ENCODE measurements around the gene DOCK4.

DOCK4 gene

GRCh38 chr7:112143582-112143981 is 62.6 kb downstream of the DOCK4 start:
- Histone ChIP-seq H4K20me1 (ENCODE audit: low read depth, low read length) (0 out of 2 replicates have a peak, but pooled peaks cover 5% of the 10 kb centered on the region), H3K9ac (ENCODE audit: low read length) (no peak overlapping the region), H3K36me3 (ENCODE audit: low read length) (no peaks in the 10 kb centered on the region), H3F3A (ENCODE audit: insufficient read depth) (no peaks in the 10 kb centered on the region), H2AFZ (ENCODE audit: low read depth, low read length, severe bottlenecking) (no peak overlapping the region), H3K4me3 (ENCODE audit: insufficient read depth, low read length, poor library complexity, severe bottlenecking) (no peak overlapping the region), H3K27me3 (ENCODE audit: low read length) (no peaks in the 10 kb centered on the region), H3K4me2 (ENCODE audit: low read depth, low read length, poor library complexity, severe bottlenecking) (no peak overlapping the region), H3K9me3 (ENCODE audit: insufficient read depth, low read length) (no peaks in the 10 kb centered on the region), H3K79me2 (ENCODE audit: insufficient read depth, low read length) (no peaks in the 10 kb centered on the region), H3K27ac (ENCODE audit: low read depth, low read length) (no peak overlapping the region), H3K9me2 (replicated peaks; ENCODE audit: insufficient read depth, low read length) (no peaks in the 10 kb centered on the region)
- no peak for TF ChIP-seq CTCF (IDR thresholded peaks at IDR 0.05; ENCODE audit: insufficient read depth, low read length, poor library complexity, severe bottlenecking)
- no peak for TF ChIP-seq EZH2phosphoT487 (conservative IDR thresholded peaks at IDR 0.05; ENCODE audit: low read length)

GRCh38 chr7:112143136-112143535 is 63.1 kb downstream of the DOCK4 start:
- TF ChIP-seq EZH2phosphoT487 (conservative IDR thresholded peaks at IDR 0.05; ENCODE audit: low read length) = no peak
- TF ChIP-seq CTCF (IDR thresholded peaks at IDR 0.05; ENCODE audit: insufficient read depth, low read length, poor library complexity, severe bottlenecking) = no peak
- no peaks in the 10 kb centered on the region for H3K27me3 ChIP-seq (ENCODE audit: low read length)
- H3K9ac ChIP-seq (ENCODE audit: low read length) = no peak overlapping the region
- 0 out of 2 replicates have a peak, but pooled peaks cover 5% of the 10 kb centered on the region for H4K20me1 ChIP-seq (ENCODE audit: low read depth, low read length)
- no peaks in the 10 kb centered on the region for H3K9me2 ChIP-seq (replicated peaks; ENCODE audit: insufficient read depth, low read length)
- H3K4me2 ChIP-seq (ENCODE audit: low read depth, low read length, poor library complexity, severe bottlenecking) = no peak overlapping the region
- no peaks in the 10 kb centered on the region for H3K79me2 ChIP-seq (ENCODE audit: insufficient read depth, low read length)
- H3K27ac ChIP-seq (ENCODE audit: low read depth, low read length) = no peak overlapping the region
- no peaks in the 10 kb centered on the region for H3K9me3 ChIP-seq (ENCODE audit: insufficient read depth, low read length)
- no peaks in the 10 kb centered on the region for H3K36me3 ChIP-seq (ENCODE audit: low read length)
- no peak overlapping the region for H2AFZ ChIP-seq (ENCODE audit: low read depth, low read length, severe bottlenecking)
- H3K4me3 ChIP-seq (ENCODE audit: insufficient read depth, low read length, poor library complexity, severe bottlenecking) = no peak overlapping the region
- no peaks in the 10 kb centered on the region for H3F3A ChIP-seq (ENCODE audit: insufficient read depth)

DNA sequence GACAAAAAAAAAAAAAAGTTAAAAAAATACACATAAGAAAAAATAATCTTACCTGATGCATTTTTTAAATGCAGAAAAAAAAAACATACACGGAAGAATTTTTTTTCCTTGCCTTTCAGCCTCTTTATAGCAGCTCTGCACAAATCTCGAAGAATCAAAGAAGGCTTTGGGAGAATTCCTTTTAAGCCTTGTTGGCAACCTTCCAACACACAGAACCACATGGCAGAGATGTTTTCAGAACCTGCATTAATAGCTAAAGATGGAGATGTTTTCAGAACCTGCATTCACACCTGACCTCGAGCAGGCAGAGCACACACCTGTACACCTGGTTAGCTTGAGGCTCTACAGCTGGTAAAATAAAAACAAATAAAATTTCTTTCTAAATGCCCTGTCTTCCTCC is 65.6 kb downstream of the DOCK4 start:
- Histone ChIP-seq H3K9me3 (ENCODE audit: insufficient read depth, low read length) (no peaks in the 10 kb centered on the region), H3K79me2 (ENCODE audit: insufficient read depth, low read length) (no peaks in the 10 kb centered on the region), H3K9ac (ENCODE audit: low read length) (no peak overlapping the region), H3K4me2 (ENCODE audit: low read depth, low read length, poor library complexity, severe bottlenecking) (no peak overlapping the region), H4K20me1 (ENCODE audit: low read depth, low read length) (0 out of 2 replicates have a peak, but pooled peaks cover 5% of the 10 kb centered on the region), H3F3A (ENCODE audit: insufficient read depth) (no peaks in the 10 kb centered on the region), H3K27me3 (ENCODE audit: low read length) (no peaks in the 10 kb centered on the region), H3K9me2 (replicated peaks; ENCODE audit: insufficient read depth, low read length) (no peaks in the 10 kb centered on the region), H3K27ac (ENCODE audit: low read depth, low read length) (no peak overlapping the region), H3K36me3 (ENCODE audit: low read length) (no peaks in the 10 kb centered on the region), H3K4me3 (ENCODE audit: insufficient read depth, low read length, poor library complexity, severe bottlenecking) (no peak overlapping the region), H2AFZ (ENCODE audit: low read depth, low read length, severe bottlenecking) (no peak overlapping the region)
- TF ChIP-seq CTCF (IDR thresholded peaks at IDR 0.05; ENCODE audit: insufficient read depth, low read length, poor library complexity, severe bottlenecking) (no peak), EZH2phosphoT487 (conservative IDR thresholded peaks at IDR 0.05; ENCODE audit: low read length) (no peak)
